K562 (cell line): ENCODE measurements around the gene NIPAL3. TPM values are rescaled to one million over a fixed set of nuclear protein-coding genes. Genes with fewer than 3 reads are reported as not detected.

ENCODE experiments used
- ATF3 ChIP-seq, 2 experiments: fragments of 450-650 bp in 1 of 2; sonication (generic) in 1 of 2; formaldehyde crosslinking in 1 of 2; IDR thresholded peaks in 1 of 2; conservative IDR thresholded peaks in 1 of 2; 2 replicates each; pipeline versions ENCODE4 v1.6.1 to v1.8.1; 2016 to 2023; ENCODE audit warnings: mild to moderate bottlenecking in 2 of 2, moderate library complexity in 2 of 2, inconsistent platforms in 1 of 2, missing genetic modification reagents in 1 of 2
- C11orf30 ChIP-seq: fragments of 450-650 bp; IDR thresholded peaks from 2 replicates; pipeline ENCODE4 v1.6.1; 2016; ENCODE audit warnings: low read depth, mild to moderate bottlenecking
- DEAF1 ChIP-seq: fragments of 450-650 bp; formaldehyde crosslinking; IDR thresholded peaks from 2 replicates; pipeline ENCODE4 v1.4.0; 2020; ENCODE audit warnings: mild to moderate bottlenecking, moderate library complexity
- DPF2 ChIP-seq: fragments of 450-650 bp; IDR thresholded peaks from 2 replicates; pipeline ENCODE4 v1.6.1; 2016
- ELF2 ChIP-seq: fragments of 250-450 bp; sonication (Bioruptor Pico); IDR thresholded peaks from 2 replicates; pipeline ENCODE4 v1.5.0; 2021; ENCODE audit warnings: mild to moderate bottlenecking
- FOSL1 ChIP-seq: fragments of 200-800 bp; sonication (Bioruptor generic); conservative IDR thresholded peaks from 2 replicates; pipeline ENCODE4 v1.6.1; 2016; ENCODE audit warnings: missing genetic modification characterization, missing compliant biosample characterization
- GABPB2 ChIP-seq: fragments of 250-450 bp; sonication (Bioruptor Pico); conservative IDR thresholded peaks from 2 replicates; pipeline ENCODE4 v1.5.1; 2021; ENCODE audit warnings: mild to moderate bottlenecking
- HSF4 ChIP-seq: fragments of 250-450 bp; sonication (Bioruptor Pico); IDR thresholded peaks from 2 replicates; pipeline ENCODE4 v2.1.2; 2022; ENCODE audit warnings: mild to moderate bottlenecking, moderate library complexity, borderline replicate concordance
- JUND ChIP-seq, 2 experiments: IDR thresholded peaks; 2 replicates in 1 of 2; 3 replicates in 1 of 2; pipeline ENCODE4 v1.6.1; 2011; ENCODE audit warnings: borderline replicate concordance in 2 of 2, low read depth in 2 of 2, low read length in 2 of 2, improper control_type of control experiment in 1 of 2, missing biosample characterization in 1 of 2, missing genetic modification characterization in 1 of 2, missing genetic modification reagents in 1 of 2
- KDM1A ChIP-seq, 2 experiments: fragments of 450-650 bp; IDR thresholded peaks; 2 replicates each; pipeline ENCODE4 v1.6.1; 2016; ENCODE audit warnings: mild to moderate bottlenecking in 2 of 2
- NBN ChIP-seq: fragments of 450-650 bp; IDR thresholded peaks from 2 replicates; pipeline ENCODE4 v1.6.1; 2016; ENCODE audit warnings: low read depth, mild to moderate bottlenecking
- OTX1 ChIP-seq: fragments of 450-650 bp; formaldehyde crosslinking; IDR thresholded peaks from 2 replicates; pipeline ENCODE4 v1.4.0; 2022; ENCODE audit warnings: mild to moderate bottlenecking
- PHTF2 ChIP-seq: fragments of 250-450 bp; sonication (Bioruptor Pico); IDR thresholded peaks from 2 replicates; pipeline ENCODE4 v1.5.0; 2021; ENCODE audit warnings: mild to moderate bottlenecking
- SAFB ChIP-seq: fragments of 200-400 bp; formaldehyde crosslinking; IDR thresholded peaks from 2 replicates; pipeline ENCODE4 v1.6.1; 2017; ENCODE audit warnings: low read depth, low read length, borderline replicate concordance
- STAT5A ChIP-seq: IDR thresholded peaks from 2 replicates; pipeline ENCODE4 v1.6.1; 2012; ENCODE audit warnings: low read length, inconsistent platforms, borderline replicate concordance
- ZBTB12 ChIP-seq: fragments of 250-450 bp; sonication (Bioruptor Pico); IDR thresholded peaks from 2 replicates; pipeline ENCODE4 v1.4.0; 2020
- ZFPM2 ChIP-seq: fragments of 250-450 bp; sonication (Bioruptor Pico); IDR thresholded peaks from 2 replicates; pipeline ENCODE4 v1.5.1; 2022; ENCODE audit warnings: mild to moderate bottlenecking
- polyA plus RNA-seq, 8 experiments: library from polyadenylated mRNA; depleted of rRNA in 4 of 8; stranded (reverse) in 5 of 8; unstranded in 3 of 8; fragments of >200 nt; fragmentation: Nextera tagmentation in 2 of 8; fragmentation: Illumina TruSeq in 1 of 8; extraction: Ambion mirVana in 2 of 8; extraction: Trizol in 1 of 8; gene quantifications; 2 replicates each; pipeline versions ENCODE4 v1.2.1 to v1.2.3, GENCODE V29; 2011 to 2014; ENCODE audit warnings: inconsistent platforms in 1 of 8, missing spikeins in 1 of 8
- total RNA-seq, 7 experiments: library from RNA; depleted of rRNA in 6 of 7; stranded (reverse); fragments of >200 nt in 6 of 7; fragmentation: Illumina TruSeq in 2 of 7; extraction: Trizol in 2 of 7; gene quantifications; 2 replicates each; pipeline versions ENCODE4 v1.2.1 to v1.2.3, GENCODE V29; 2011 to 2021; ENCODE audit warnings: low replicate concordance in 1 of 7
- TF ChIP-seq, protein P1 (sequence below): fragments of 450-650 bp; IDR thresholded peaks from 2 replicates; pipeline ENCODE4 v1.6.1; 2017; ENCODE audit warnings: antibody characterized with exemption, mild to moderate bottlenecking
- TF ChIP-seq, protein P2 (sequence below): sonication (generic); formaldehyde crosslinking; IDR thresholded peaks from 2 replicates; pipeline ENCODE4 v1.8.1; 2023; ENCODE audit warnings: mild to moderate bottlenecking, missing genetic modification reagents

The NIPAL3 gene
- total and polyA plus RNA-seq, 9 of the 15 experiments (the other 6 are each of a cell fraction or from before 2014, with no cell fraction given): 10.5 to 26.3 (median 16.0) TPM

- TF ChIP-seq ZBTB12 (CRISPR knock-in tag) (no peak), C11orf30 (peak; percentile 83), OTX1 (no peak), JUND (IDR thresholded peaks at IDR 0.05; ENCODE audit: borderline replicate concordance, low read depth, low read length) (peak; percentile 25; the same call in 1 of the 2 replicates), JUND (tag; IDR thresholded peaks at IDR 0.05; ENCODE audit: borderline replicate concordance, low read depth, low read length) (peak; percentile 46; the same call in 1 of the 3 replicates), FOSL1 (peak; percentile 34; the same call in 1 of the 2 replicates), HSF4 (CRISPR knock-in tag) (no peak), ELF2 (CRISPR knock-in tag) (no peak), GABPB2 (CRISPR knock-in tag) (no peak), DEAF1 (CRISPR knock-in tag) (no peak), ATF3 (IDR thresholded peaks at IDR 0.05) (peak; percentile 59), ATF3 (CRISPR knock-in tag; conservative IDR thresholded peaks at IDR 0.05) (0 out of 2 replicates have a peak, but pooled peaks have one; percentile 38), SAFB (no peak), STAT5A (peak; percentile 38; the same call in 1 of the 2 replicates), DPF2 (peak; percentile 77), NBN (0 out of 2 replicates have a peak, but pooled peaks have one; percentile 44), KDM1A (IDR thresholded peaks at IDR 0.05) (no peak), ZFPM2 (CRISPR knock-in tag) (no peak), PHTF2 (CRISPR knock-in tag) (no peak)
- TF ChIP-seq, protein P1, sequence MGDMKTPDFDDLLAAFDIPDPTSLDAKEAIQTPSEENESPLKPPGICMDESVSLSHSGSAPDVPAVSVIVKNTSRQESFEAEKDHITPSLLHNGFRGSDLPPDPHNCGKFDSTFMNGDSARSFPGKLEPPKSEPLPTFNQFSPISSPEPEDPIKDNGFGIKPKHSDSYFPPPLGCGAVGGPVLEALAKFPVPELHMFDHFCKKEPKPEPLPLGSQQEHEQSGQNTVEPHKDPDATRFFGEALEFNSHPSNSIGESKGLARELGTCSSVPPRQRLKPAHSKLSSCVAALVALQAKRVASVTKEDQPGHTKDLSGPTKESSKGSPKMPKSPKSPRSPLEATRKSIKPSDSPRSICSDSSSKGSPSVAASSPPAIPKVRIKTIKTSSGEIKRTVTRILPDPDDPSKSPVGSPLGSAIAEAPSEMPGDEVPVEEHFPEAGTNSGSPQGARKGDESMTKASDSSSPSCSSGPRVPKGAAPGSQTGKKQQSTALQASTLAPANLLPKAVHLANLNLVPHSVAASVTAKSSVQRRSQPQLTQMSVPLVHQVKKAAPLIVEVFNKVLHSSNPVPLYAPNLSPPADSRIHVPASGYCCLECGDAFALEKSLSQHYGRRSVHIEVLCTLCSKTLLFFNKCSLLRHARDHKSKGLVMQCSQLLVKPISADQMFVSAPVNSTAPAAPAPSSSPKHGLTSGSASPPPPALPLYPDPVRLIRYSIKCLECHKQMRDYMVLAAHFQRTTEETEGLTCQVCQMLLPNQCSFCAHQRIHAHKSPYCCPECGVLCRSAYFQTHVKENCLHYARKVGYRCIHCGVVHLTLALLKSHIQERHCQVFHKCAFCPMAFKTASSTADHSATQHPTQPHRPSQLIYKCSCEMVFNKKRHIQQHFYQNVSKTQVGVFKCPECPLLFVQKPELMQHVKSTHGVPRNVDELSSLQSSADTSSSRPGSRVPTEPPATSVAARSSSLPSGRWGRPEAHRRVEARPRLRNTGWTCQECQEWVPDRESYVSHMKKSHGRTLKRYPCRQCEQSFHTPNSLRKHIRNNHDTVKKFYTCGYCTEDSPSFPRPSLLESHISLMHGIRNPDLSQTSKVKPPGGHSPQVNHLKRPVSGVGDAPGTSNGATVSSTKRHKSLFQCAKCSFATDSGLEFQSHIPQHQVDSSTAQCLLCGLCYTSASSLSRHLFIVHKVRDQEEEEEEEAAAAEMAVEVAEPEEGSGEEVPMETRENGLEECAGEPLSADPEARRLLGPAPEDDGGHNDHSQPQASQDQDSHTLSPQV: no peak
- TF ChIP-seq, protein P2, sequence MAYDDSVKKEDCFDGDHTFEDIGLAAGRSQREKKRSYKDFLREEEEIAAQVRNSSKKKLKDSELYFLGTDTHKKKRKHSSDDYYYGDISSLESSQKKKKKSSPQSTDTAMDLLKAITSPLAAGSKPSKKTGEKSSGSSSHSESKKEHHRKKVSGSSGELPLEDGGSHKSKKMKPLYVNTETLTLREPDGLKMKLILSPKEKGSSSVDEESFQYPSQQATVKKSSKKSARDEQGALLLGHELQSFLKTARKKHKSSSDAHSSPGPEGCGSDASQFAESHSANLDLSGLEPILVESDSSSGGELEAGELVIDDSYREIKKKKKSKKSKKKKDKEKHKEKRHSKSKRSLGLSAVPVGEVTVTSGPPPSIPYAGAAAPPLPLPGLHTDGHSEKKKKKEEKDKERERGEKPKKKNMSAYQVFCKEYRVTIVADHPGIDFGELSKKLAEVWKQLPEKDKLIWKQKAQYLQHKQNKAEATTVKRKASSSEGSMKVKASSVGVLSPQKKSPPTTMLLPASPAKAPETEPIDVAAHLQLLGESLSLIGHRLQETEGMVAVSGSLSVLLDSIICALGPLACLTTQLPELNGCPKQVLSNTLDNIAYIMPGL (CRISPR knock-in tag): no peak
Measured at GRCh38 chr1:24411963-24412362, 3.6 kb upstream of the NIPAL3 start (continued).
